GM12873 (cell line): ENCODE measurements around the gene NCOA7.

Experiments
- TF ChIP-seq, protein P1 (sequence below): IDR thresholded peaks from 2 replicates; pipeline ENCODE4 v1.5.1; 2012; ENCODE audit warnings: low read depth, mild to moderate bottlenecking, moderate library complexity, low read length, control low read depth; ENCODE audit not compliant: insufficient read depth; ENCODE audit errors: missing control alignments

Gene NCOA7

DNA sequence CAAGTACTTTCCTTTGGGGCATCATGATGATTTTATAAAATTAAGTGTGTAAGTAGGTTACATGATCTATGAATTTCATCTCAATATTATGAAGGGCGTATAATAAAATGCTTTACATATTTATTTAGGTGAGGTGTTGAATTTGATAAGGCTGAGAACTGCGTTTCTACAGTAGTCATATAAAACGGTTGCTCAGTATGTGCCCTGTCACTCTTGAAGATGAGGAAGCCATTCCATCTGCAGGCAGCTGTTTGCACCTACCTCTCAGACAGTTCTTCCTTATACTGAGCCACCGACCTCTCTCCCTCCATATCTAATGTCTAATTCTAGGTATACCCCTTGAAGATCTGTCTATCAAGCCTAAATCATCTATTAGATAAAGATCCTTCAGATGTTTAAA lies 16.1 kb downstream of the NCOA7 start:
- TF ChIP-seq, protein P1, sequence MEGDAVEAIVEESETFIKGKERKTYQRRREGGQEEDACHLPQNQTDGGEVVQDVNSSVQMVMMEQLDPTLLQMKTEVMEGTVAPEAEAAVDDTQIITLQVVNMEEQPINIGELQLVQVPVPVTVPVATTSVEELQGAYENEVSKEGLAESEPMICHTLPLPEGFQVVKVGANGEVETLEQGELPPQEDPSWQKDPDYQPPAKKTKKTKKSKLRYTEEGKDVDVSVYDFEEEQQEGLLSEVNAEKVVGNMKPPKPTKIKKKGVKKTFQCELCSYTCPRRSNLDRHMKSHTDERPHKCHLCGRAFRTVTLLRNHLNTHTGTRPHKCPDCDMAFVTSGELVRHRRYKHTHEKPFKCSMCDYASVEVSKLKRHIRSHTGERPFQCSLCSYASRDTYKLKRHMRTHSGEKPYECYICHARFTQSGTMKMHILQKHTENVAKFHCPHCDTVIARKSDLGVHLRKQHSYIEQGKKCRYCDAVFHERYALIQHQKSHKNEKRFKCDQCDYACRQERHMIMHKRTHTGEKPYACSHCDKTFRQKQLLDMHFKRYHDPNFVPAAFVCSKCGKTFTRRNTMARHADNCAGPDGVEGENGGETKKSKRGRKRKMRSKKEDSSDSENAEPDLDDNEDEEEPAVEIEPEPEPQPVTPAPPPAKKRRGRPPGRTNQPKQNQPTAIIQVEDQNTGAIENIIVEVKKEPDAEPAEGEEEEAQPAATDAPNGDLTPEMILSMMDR, result no peak

DNA sequence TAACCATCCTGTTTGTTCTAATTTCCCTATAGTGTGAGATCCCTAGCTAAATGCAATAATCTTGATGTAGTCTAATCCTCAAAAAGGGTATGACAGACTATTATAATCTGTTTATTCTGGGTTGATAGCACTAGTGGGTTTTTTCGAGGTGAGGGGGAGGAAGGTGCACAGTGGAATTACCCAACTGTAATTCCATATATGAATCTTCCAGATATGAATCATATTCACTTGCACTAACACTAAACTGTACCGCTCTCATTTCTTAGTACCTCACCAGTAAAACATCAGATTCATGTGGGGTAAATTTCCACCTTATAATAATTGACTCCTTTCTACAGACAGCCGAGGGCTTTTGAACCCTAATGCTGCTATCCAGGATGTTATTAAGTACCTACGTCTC lies 16.5 kb downstream of the NCOA7 start:
- TF ChIP-seq, protein P1, result no peak

DNA sequence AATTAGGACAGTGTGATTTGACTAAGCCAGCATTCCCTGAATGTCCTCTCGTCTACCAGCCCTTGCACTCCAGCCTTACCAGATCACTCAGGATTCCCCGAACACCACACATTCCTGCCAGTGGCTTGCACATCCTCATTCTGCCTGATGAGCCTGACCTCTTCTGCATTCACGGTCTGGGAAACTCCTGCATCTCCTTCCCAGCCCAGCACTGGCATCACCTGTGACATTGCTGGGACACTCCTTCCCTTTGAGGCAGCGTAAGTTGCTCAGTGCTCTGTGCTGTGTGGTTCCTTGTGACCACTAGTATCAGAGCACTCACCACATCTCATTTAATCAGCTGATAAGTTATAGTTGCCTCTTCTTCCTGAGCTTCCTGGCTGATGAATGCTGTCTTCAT lies 17.3 kb downstream of the NCOA7 start:
- TF ChIP-seq, protein P1, result no peak

DNA sequence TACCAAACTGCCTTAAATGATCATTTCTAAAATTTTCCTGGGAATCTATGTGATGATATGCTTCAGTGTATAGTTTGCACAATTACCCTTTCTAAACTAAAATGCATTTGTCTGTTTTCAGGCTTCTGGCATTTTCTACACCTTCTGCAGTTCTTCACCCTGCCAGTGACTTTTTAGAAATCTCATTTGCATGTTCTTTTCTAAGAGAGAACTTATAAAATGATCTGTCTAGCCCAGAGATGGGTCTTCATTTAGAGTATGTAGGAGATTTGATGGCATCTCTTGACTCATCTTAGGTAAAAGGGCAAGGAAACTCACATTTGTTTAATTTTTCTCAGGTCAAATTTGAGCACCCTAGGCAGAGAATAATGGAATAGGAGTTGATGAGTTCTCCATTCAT lies 17.8 kb downstream of the NCOA7 start:
- TF ChIP-seq, protein P1, result no peak

DNA sequence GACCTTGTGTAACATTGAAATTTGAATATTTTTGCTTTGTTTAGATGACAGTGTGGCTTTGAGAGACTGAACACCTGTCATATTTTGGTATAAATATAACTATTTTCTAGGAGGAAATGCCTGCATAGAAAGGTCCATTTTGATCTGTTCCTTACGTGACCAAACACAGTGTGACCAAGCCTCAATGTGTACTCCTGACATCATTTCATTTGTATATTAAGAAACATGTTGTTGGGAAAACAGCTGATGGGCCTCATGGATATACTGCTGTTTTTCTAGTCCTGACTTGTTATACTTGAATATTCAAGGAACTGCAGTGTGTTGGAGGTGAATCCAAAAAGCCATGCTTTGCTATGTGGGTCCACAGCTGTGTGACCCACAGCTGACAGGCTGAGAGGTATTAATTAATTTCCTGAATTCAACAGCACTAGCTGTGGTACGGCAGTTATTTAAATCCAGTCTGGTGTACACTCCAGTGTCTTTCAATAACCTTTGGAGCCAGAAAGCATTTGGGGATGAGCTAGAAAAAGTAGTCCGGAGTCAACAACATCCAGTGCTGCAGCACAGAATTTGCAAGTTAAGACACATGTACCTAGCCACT lies 18.9 kb downstream of the NCOA7 start:
- TF ChIP-seq, protein P1, result no peak

DNA sequence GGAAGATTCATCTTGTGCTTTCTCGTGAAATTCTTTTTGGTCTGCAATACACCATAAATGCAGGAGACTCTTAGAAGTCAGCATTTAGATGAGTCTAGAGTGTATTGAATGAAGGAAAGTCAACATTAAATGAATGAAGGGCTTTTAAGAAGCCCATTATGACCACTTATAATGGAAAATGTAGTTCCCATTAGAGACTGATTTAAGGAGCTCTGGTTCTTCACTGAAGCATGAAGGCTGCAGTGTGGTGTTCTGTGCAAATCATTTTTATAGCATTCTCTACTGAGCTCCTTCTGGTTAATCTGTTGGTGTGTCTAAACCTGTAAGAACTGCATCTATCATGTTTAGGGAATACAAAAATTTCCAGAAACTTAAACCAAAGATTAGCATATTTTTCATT lies 19.7 kb downstream of the NCOA7 start:
- TF ChIP-seq, protein P1, result no peak

DNA sequence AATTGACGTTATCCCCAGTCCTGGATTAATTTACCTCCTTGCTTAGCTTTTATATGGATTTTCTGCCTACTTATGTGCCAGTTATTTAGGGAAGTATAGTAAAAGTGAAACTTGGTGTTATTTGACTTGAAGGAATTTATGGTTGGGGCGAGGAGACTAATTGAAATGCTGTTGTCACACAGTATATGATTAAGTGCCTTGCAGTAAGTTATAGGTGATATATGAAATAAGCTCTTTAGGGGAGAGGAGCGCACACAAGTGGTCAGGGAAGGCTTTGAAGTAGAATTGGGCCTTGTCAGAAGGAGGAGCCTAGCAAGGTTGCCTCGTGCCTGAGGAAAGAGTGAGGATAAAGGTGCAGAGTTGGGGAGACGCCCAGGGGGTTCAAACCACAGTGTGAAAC lies 20.5 kb downstream of the NCOA7 start:
- TF ChIP-seq, protein P1, result no peak
